SHP77 treated with DMSO at 0.1 percent for 48 hours (cell line): ENCODE results near the gene UTP18.
"Not testable (repeated sequence)": the region's sequence is repeated elsewhere in the genome, so short reads cannot be mapped to it uniquely, and the experiment has no call there.

Experiments
- DNase-seq: peaks from one replicate; lab custom pipeline; 2025; lab: John Stamatoyannopoulos, UW

Gene UTP18

GRCh38 chr17:51330861-51331503, 70.6 kb downstream of the UTP18 start:
- DNase-seq: not testable (repeated sequence)

GRCh38 chr17:51335006-51335590, 74.8 kb downstream of the UTP18 start:
- no peak for DNase-seq

GRCh38 chr17:51335883-51336822, 75.8 kb downstream of the UTP18 start:
- DNase-seq: no peak

DNA sequence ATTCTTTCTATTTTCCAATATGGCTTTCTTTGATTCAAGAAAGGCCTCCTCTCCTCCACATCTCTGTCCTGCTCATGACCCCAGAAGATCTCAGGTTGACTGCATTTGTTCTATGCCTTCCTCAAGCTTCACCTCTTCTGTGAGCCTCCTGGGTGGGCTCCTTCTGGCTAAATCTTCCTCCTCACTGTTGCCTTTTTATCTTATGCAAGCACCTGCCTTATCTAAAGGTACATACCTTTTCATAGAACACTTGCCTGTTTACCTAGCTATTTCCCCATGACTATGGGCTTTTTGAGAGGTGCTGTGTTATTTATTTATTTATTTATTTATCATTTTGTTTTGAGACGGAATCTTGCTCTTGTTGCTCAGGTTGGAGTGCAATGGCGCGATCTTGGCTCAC, 81.1 kb downstream of the UTP18 start:
- DNase-seq: no peak

DNA sequence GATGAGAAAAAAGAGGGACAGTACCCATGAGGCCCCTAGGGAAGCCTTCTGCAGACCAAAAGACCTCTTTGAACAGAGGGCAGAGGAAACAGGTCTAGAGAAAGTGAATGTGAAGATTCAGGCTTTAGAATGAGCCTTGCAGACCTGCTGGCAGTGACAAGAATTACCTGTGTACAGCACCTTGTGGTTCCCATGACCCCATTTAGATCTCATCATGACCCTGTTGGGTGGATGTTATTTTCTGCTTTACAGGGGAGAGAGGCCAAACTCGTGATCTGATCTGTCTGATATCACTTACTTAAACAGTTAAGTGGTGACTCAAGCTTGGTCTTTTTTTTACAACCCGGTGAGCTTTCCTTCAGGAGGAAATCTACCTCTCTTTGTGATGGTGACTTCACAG, 81.9 kb downstream of the UTP18 start:
- DNase-seq: no peak

GRCh38 chr17:51344532-51344931, 84.2 kb downstream of the UTP18 start:
- DNase-seq: no peak

- no peak for DNase-seq
Measured at GRCh38 chr17:51346218-51346982, 86.1 kb downstream of the UTP18 start.
